HUDEP-2 (cell line): Measurements from ENCODE around the gene CD8B.

Source experiments
- DNase-seq, 76 experiments: peaks; one replicate each; lab custom pipeline; 2025; ENCODE audit not compliant: unreplicated experiment in 76 of 76; lab: John Stamatoyannopoulos, UW

Gene CD8B

DNA sequence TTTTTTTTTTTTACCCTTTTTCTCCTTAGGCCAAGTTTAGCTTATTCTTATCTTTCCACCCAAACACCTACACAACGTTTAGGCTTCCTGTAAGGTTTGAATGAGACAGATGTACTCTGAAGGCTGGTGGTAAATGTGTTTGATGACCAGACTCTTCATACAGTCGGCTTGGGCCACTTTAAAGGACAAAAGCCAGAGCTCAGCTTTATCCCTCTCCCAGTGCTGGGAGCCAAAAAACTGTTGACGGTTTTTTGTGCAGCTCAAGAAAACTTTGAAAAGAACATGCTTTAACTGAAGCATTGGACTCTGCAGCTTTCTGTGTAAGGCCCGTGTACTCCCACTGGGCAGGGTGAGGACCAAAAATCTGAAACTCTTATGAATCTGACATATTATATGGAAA, 86.3 kb downstream of the CD8B start:
- DNase-seq: no peak

DNA sequence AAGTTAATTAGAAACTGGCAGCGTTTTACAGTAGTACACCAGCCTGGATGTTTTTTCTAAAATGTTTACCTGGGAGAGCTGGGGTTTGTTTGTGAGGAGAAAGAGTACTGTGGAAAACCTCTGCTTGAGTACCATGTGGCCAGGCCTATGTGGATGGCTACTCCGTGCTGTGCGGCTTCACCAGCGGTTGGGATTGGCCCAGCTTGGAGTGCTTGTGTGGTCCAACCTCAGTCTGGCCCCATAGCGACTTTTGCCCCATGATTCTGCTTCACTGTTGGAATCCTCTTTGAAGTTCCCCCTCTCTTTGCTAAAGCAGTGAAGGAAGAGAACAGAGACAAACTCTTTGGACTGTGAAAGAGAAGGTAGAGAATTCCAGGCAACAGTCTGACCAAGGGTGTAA, 86.8 kb downstream of the CD8B start:
- no peak for DNase-seq

DNA sequence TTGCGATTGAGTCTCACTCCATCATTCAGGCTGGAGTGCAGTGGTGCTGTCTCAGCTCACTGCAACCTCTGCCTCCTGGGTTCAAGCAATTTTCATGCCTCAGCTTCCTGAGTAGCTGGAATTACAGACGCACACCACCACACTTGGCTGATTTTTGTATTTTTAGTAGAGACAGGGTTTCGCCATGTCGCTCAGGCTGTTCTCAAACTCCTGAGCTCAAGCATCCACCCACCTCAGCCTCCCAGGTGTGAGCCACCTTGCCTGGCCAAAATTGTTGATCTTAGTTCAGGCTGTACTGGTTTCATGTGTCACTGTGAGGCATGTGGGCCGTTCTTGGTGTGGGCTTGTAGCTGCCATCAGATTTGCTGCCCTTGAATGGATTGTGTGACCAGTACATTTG, 89.1 kb downstream of the CD8B start:
- no peak for DNase-seq

DNA sequence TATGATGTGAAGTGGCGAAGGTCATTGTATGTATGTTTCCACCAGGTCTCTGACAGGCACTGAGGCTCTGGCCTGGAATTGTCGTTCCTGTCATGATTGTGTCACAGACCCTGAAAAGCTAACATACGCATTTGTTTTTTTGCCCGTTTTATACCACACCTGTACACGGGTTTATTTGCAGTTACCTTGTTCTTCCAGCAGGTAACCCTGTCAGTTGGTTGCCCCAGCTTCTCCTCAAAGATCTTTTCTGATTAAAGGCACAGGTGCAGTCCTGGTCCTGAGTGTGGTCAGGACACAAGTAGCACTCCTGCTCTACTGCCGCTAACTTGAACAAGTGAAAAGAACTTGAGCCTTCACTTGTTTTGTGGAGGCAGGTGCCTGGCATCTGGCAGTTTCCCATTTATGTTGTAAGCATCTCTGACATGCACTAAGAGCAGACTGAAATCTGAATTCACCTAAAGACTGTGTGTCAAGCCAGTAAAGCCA, 90.8 kb downstream of the CD8B start:
- no peak for DNase-seq

DNA sequence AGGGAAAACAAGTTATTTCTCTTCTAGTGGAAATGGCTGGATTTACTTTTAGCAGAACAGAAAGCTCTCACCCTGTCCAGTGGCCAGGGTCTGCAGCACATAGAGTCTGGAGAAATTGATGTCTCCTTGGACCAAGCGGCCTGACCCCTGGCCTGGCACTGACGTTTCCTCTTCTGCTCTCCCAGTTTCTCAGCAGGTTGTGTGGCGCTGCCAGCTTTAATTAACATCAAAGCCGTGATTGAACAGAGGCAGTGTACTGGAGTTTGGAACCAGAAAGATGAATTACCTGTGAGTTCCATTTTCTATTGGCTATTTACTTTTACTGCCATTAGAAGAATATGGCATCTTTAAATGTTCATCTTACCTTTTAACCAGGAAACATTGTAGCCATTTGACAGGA, 91.8 kb downstream of the CD8B start:
- DNase-seq: no peak

DNA sequence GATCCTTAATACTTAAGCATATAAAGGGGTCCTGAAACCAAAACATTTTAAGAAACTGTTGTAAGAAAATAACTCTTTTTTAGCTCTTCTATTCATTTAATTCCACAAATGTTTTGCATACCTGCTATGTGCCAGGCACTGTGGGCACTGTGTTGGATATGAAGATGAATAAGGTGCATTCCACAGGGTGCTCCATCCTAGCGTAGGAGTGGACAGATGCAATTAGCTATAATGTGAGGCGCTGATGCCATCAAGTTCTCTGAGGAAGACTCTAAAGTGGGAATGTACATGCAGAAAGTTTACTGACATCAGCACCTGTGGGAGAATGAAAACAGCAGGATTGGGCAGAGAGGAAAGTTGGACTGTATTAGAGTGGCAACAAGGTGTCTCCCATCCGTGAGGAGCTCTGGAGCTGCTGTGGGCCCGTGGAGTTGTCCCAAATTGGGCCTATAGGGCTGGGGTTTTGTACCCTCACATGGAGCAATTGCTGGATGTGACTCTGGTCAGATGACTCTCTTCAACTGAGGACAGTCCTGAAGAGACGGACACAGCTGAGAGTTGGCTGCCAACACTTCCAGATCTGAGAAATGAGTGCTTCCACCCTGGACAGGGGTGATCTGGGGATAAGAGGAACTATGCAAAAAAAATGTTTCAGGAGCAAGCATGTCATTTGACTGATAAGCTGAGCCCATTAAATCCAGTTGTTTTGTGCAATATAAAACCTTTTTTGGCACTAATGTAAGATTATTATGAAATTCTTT, 93.3 kb downstream of the CD8B start:
- DNase-seq: no peak
